ENCODE measurements around the gene XXYLT1.

DNA sequence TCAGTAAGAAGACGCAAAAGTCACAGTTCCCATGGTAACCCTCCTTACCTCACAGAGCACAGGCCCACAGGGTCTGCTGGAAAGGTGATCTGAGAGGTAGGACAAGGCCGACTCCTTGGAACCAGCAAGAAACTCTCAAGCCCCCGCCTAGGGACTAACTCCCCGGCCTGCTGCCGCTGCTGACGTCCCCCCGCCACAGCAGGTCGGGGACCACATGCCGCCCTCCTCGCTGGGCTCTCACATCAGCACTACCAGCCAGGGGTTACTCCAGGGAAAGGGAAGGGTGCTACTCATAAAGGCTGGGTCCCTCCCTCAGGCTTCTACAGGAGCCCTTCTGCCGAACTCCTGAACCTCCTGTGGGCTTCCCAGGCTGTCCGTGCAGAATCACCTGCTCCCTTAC is 94.2 kb downstream of the XXYLT1 start:
- TF ChIP-seq, protein P1, sequence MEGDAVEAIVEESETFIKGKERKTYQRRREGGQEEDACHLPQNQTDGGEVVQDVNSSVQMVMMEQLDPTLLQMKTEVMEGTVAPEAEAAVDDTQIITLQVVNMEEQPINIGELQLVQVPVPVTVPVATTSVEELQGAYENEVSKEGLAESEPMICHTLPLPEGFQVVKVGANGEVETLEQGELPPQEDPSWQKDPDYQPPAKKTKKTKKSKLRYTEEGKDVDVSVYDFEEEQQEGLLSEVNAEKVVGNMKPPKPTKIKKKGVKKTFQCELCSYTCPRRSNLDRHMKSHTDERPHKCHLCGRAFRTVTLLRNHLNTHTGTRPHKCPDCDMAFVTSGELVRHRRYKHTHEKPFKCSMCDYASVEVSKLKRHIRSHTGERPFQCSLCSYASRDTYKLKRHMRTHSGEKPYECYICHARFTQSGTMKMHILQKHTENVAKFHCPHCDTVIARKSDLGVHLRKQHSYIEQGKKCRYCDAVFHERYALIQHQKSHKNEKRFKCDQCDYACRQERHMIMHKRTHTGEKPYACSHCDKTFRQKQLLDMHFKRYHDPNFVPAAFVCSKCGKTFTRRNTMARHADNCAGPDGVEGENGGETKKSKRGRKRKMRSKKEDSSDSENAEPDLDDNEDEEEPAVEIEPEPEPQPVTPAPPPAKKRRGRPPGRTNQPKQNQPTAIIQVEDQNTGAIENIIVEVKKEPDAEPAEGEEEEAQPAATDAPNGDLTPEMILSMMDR (IDR thresholded peaks at IDR 0.05 in 8 of 11, conservative IDR thresholded peaks at IDR 0.05 in 3 of 11) = no peak
- no peak for TF ChIP-seq POLR2AphosphoS5 (IDR thresholded peaks at IDR 0.05)
- TF ChIP-seq POLR2A (IDR thresholded peaks at IDR 0.05) = no peak

Measured in spleen (tissue), 7 donors.